ENCODE results near the gene KANSL1. TPM values are rescaled to one million over a fixed set of nuclear protein-coding genes. Genes with fewer than 3 reads are reported as not detected.

Gene KANSL1
- polyA plus RNA-seq, 4 donors = 66.4 to 80.7 (median 69.0) TPM

DNA sequence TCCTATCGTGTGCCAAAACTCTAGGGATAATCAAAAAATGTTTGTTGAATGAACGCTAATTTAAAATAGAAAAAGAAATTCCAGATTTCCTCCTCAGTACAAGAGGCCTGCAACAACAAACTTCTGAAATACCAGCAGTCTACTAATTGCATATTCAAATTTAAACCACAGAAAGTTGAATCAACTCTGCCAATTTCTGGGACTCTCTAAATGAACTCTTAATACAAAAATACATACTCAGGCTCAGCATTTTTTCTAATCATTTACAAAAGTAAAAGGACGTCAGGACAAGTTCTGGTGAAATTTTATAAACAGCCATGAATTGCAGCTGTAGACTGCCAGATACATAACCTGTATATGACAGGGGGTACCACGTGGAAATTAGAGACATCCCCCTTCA lies 49.0 kb downstream of the KANSL1 start:
- DNase-seq (ENCODE audit: low read depth in 4 of 4, low spot score in 3 of 4) = no peak

DNA sequence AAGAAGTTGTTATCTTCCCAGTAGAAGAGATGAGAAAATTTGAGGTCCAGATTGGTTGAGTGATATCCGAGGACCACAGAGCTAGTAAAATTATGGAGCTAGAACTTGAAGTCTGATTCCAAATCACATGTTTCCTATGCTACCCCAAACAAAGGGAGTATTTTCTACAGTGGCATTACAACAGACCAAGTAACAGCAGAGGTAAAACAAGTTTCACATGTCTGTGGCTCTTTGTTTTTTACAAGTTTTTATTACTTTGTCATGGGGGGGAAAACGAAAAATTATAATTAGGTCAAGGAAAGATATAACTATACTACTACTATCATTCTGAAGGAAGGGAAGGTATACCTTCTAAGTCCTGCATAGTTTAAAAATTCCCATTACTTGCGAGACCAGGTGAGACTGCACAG lies 49.4 kb downstream of the KANSL1 start:
- DNase-seq (ENCODE audit: low read depth in 4 of 4, low spot score in 3 of 4) = no peak

DNA sequence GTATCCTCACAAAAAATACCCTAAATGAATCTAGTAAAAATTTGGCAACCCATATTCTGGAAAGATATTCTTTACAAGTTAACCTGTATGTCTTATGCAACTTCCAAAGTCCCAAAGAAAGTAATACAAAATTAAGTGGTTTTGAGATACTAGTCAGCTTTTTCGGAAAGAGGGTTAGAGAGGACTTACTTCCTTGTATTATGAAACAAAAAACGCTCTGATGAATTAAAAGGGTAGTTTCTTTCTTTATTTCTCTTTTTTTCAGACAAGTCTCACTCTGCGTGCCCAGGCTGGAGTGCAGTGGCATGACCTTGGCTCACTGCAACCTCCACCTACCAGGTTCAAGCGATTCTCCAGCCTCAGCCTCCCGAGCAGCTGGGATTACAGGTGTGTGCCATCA lies 51.6 kb downstream of the KANSL1 start:
- no peak for DNase-seq (ENCODE audit: low read depth in 4 of 4, low spot score in 3 of 4)

DNA sequence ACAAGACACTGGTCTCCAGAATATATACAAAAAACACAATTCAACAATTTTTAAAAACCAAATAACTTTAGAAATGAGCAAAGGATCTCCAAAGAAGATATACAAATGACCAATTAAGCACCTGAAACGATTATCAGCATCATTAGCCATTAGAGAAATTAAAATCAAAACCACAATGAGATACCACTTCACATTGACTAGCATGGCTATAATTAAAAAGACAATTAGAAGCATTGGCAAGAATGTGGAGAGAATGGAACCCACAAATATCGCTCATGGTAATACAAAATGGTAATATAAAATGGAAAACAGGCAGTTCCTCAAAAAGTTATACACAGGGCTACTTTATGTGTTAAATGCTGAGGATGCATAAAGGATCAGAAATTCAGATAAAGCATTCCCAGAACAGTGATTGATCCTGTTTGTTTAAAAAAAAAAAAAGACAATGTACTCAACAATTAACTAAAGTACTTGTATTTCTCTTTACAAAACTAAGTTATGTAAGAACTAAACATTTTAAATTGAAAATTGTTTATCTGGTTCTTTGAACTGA lies 52.5 kb downstream of the KANSL1 start:
- DNase-seq (ENCODE audit: low read depth in 4 of 4, low spot score in 3 of 4) = no peak

DNA sequence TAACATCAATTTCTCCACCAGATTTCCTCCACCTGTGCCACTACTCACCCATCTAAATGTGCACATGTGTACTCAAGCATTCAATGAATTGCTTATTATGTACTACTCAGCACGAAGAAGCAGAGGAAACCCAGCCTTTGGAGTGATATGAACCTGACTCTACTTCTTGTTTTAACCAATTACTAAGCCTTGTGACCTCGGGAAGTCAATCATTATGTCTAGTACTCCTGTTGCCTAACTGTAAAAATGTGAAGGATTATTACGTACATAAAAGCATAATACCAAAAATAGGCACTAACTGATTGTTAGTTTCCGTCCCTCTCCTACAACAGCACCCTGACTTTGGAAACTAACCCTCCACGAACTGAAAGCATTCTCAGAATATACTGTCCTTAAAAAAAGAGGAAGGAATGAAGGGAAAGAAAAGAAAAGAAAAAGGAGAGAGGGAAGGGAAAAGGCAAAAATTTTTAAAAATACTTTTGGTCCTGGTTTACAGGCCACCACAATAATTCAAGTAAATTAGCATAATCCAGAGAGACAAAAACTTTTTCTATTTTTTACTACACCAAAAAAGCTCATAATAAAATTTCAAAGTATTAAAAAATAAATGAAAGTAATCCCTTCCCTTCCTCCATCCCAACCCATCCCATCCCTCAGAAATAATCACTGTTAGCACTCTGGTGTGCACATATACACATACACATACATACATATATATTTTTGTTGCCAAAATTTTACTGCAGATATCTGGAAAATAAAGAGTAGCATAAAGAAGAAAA lies 53.6 kb downstream of the KANSL1 start:
- no peak for DNase-seq (ENCODE audit: low read depth in 4 of 4, low spot score in 3 of 4)

DNA sequence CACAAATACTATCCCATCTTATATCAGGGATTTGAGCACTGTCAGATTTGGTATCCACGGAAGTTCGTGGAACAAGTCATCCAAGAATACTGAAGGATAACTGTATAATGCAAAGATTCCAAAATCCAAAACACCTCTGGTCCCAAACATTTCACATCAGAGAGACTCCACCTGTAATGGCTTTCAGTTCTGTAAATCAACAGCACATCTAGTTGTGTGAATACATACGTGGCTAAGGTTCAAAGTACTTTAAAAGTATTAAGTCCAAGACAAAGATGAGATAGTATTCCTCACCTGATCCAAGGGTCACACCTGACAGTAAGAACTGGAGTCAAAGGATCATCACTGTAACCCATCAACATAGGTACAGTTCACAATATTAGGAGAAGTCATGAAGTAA lies 54.8 kb downstream of the KANSL1 start:
- DNase-seq (ENCODE audit: low read depth in 4 of 4, low spot score in 3 of 4) = no peak

DNA sequence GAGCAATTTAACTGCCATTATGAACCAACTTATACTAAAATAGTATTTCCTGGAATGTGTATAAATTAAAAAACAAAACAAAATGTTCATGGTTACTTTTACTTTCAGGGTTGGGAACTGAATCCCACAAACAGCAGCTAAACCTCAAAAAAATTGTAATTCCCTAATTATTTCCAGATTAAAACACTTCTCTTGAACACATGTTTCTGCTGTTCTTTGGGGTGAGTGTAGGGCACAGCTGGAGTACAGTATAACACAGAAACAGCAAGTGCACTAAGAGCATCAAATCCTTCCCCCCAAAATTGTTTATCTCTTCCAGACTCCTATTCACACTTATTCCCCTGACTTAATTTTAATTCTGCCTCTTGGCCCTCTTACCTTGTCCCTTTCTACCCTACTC lies 56.4 kb downstream of the KANSL1 start:
- DNase-seq (ENCODE audit: low read depth in 4 of 4, low spot score in 3 of 4) = no peak

DNA sequence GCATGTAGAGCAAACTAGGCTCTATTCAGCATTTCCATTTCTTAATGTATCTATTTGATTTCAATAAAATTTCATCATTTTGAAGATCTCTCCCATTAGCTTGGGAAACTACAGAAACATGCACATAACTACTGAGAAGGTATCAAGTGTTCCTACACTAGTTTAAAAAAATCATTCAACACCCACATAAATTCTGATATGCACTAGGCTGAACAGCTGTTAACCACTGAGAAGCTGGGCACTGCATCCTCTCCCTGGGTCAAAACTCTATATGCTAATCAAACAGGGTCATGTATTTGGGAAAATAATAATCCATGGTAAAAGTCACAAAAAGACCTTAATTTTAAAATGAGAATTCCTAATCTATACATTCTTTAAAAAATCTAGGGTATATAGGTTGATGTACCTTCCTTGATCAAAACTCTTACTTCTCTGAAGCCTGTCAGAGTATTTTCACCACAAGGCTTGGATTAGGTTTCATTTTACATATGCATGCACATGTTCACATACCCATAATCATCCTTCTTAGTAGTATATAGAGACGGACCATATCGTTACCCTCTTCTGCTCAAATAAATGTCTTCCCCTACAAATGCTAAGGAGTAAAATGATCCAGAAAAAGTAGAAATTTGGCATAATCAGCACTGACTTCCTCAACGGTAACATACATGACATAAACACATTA lies 57.2 kb downstream of the KANSL1 start:
- no peak for DNase-seq (ENCODE audit: low read depth in 4 of 4, low spot score in 3 of 4)

DNA sequence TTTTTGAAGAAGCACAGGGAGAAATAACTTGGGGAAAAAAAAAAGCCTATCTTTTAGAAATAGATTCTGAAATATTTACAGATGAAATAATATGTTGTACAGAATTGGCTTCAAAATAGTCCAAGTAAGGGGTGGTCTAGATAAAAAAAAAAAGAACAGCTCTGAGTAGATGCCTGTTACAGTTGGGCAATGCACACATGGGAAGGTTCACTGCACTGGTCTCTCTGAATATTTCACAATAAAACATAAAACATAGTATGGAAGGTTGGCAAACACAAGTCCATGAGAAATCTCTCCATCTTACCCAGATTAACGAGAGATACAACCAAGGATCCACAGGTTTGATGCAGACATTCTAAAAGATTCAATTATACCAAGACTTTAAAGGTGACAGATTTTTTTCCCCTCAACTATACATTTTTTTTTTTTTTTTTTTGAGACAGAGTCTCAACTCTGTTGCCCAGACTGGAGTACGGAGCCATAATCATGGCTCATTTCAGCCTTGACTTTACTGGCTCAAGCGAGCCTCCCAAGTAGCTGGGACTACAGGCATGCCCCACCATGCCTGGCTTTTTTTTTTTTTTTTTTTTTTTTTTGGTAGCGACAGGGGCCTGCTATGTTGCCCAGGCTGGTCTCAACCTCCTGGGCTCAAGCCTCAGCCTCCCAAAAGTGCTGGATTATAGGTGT lies 58.0 kb downstream of the KANSL1 start:
- no peak for DNase-seq (ENCODE audit: low read depth in 4 of 4, low spot score in 3 of 4)

DNA sequence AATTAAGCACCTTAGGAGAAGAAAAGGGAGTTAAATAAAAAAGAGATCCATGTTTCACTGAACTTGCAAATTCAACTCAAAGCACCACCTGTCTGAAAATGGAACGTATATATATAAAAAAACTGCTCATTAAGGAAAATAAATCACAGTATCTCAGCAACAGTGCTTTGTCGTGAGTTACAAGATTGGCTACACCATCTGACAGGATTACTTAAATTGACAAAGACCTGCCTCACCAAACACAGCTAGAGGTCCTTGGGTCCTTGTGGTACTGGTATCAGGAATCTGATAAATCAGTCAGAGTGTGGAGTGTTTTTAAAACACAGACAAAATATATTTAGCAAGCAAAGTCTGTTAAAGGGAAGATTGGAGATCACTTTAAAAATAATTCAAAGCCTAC lies 63.9 kb downstream of the KANSL1 start:
- no peak for DNase-seq (ENCODE audit: low read depth in 4 of 4, low spot score in 3 of 4)

DNA sequence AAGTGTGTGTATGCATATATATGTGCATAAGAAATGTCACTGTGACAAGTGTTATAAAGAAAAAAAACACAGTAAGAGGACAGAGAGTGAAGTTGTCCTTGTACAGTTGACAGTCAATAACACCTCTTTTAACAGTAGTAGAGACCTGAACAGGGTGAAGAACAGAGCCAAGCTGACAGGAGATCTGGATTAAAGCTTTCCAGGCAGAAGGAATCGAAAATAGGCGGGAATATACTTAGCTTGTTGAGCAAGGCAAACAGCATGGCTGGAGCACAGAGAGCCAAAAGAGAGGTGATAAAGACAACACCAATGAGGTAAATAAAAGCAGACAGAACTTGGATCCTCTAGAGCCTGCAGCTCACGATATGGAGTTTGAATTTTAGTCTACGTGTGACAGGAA lies 64.8 kb downstream of the KANSL1 start:
- DNase-seq (ENCODE audit: low read depth in 4 of 4, low spot score in 3 of 4) = no peak

DNA sequence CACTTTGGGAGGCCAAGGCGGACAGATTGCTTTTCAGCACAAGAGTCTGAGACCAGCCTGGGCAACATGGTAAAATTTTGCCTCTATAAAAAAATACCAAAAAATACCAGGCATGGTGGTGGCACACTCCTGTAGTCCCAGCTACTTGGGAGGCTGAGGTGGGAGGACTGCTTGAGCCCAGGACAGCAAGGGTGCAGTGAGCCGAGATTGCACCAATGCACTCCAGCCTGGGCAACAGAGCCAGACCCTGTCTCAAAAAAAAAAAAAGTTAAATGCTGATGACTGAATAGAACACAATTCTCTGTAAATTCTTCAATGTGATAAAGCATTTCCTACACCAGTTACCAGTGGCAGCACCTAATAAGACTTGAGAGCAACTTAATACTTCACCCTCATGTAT lies 65.7 kb downstream of the KANSL1 start:
- no peak for DNase-seq (ENCODE audit: low read depth in 4 of 4, low spot score in 3 of 4)

DNA sequence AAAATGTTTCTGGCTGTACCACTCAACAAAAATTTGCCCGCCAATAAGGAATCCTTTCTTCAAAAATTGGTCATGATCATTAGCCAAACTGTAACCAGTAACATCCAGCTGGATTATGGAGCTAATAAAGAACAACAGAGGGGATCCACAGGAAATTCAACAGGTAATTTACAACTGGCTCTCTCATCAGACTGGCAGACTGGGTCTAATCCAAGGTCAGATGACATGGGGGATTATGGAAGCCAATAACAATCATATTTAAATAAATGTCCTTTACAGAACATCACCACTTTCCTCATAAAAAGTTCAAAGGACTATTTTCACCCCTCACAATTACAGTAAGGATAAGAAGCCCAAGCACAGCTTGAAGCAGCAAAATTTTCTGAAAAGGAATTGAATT lies 66.4 kb downstream of the KANSL1 start:
- no peak for DNase-seq (ENCODE audit: low read depth in 4 of 4, low spot score in 3 of 4)

DNA sequence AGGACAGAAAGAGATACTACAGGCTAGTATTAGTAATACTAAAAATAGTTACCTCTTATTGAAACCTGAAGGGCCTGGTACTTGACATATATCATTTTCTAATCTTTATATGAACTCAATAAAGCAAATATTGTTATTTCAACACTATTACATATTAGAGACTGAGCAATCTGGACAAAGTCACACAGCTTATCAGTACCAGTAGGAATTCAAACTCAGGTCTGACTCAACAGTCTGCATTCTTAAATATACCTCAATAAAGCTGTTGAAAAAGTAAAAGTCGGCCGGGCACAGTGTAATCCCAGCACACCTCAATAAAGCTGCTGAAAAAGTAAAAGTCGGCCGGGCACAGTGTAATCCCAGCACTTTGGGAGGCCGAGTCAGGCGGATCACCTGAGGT lies 67.4 kb downstream of the KANSL1 start:
- no peak for DNase-seq (ENCODE audit: low read depth in 4 of 4, low spot score in 3 of 4)

DNA sequence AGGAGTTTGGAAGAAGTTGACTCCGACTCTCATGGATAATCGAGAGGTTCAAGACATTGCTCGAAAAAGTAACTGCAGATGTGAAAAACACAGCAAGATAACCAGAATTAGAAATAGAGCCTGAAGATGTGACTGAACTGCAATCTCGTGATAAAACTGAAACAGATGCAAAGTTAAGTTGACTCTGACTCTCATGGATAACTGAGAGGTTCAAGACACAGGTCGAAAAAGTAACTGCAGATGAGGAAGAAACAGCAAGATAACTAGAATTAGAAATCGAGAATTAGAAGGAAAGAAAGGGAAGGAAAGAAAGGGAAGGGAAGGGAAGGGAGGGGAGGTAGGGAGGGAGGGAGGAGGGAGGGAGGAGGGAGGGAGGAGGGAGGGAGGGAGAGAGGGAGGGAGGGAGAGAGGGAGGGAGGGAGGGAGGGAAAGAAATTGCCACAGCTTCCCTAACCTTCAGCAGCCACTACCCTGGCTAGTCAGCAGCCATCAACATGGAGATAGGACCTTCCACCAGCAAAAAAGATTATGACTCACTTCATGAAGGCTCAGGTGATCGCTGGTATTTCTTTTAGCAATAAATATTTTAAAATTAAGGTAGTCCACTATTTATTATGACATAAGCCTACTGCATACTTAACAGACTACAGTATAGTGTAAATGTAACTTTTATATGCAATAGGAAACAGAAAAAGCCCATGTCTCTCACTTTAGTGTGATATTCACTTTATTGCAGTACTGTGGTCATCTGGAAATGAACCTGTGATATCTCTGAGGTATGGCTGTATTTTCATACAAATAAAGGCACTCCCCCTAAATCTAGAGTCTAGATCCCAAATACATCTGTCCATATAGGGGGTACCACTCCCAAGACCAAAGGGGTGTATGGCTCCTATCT lies 68.3 kb downstream of the KANSL1 start:
- DNase-seq (ENCODE audit: low read depth in 4 of 4, low spot score in 3 of 4) = no peak

DNA sequence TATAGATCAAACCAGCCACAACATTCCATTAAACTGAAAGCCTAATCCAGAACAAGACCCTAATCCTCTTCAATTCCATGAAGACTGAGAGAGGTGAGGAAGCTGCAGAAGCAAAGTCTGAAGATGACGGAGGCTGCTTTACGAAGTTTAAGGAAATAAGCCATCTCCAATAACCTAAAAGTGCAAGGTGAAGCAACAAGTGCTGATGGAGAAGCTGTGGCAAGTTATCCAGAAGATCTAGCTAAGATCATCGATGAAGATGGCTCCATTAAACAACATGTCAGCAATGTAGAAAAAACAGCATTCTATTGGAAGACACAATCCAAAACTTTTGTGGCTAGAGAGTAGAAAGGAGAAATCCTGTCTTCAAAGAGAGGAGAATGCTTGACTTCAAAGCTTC lies 69.6 kb downstream of the KANSL1 start:
- DNase-seq (ENCODE audit: low read depth in 4 of 4, low spot score in 3 of 4) = no peak

DNA sequence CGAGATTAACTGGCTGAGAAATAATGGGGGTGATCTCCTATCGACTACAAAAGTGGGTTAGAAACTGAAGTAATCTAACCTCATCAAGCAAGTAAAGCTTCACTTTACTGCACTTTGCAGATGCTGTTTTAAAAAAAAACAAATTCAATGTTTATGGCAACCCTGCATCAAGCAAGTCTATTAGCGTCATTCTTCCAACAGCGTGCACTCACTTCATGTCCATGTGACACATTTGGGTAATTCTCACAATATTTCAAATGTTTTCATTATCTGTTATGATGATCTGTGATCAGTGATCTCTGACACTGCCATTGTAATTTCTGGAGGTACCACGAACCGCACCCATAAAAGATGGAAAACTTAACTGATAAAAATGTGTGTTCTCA lies 70.8 kb downstream of the KANSL1 start:
- no peak for DNase-seq (ENCODE audit: low read depth in 4 of 4, low spot score in 3 of 4)

DNA sequence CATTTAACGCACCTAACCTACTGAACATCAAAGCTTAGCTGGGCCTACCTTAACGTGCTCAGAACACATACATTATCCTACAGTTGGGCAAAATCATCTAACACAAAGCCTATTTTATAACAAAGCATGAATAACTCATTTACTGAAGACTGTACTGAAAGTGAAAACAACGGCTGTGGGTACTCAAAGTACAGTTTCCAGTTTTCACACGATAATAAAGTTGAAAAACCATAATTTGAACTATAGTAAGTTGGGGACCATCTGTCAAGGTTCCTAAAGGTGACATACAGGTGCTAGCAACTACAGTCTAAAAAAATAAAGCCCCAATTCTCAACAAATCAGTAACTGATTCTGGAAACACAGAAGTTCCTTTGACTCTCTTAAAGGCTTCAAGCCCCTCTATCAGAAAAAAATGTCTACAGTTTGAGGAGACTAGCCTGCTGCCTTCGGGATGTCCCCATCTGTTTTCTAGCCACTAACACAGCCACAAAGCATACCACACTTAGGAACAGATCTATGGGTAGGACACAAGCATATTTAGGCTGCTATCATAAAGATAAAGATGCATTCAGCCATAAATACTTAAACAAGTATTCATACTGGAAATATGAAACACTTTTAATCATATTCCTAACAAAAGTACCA lies 71.3 kb downstream of the KANSL1 start:
- no peak for DNase-seq (ENCODE audit: low read depth in 4 of 4, low spot score in 3 of 4)

DNA sequence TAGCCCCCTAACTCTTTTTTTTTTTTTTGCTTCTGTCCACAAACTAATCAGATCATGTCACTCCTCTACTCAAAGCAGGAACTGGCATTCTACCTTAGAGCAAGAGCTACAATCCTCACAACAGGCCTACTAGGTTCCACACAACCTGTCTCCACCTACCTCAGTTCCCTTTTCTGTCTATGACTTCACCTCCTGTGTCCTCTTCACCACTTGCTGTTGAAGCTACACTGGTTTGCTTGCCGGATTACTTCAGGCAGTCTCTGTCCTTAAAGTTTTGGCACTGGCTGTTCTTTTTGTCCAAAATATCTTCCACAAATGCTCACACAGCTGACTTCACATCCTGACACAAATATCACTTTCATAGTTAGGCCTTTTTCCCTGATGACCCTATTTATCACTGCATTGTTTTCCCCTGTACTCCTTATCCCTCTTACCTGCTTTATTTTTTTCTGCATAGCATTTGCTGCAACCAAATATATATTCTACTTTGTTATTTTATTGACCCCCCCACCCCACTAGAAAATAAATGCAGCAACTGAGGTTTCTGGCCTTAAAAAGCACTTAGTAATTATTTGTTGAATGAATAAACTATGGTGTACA lies 72.0 kb downstream of the KANSL1 start:
- DNase-seq (ENCODE audit: low read depth in 4 of 4, low spot score in 3 of 4) = no peak

DNA sequence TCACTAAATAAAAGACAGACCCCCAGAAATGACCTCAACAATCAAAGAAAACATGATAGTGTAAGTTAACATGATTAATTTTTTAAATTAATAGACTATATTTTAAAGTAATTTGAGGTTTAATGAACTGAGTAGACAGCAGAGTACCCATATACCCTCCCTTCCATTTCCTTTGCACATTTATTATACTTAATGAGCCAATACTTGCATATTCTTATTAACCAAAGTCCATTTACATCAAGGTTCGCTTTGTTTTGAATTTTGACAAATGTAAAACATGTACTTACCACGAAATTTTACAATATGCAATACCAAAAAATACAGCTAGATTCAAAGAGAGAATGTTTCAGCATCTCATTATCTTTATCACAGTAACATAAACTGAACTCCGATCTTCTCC lies 72.7 kb downstream of the KANSL1 start:
- no peak for DNase-seq (ENCODE audit: low read depth in 4 of 4, low spot score in 3 of 4)

Measured in right renal pelvis (tissue), 4 donors.